Measurements from ENCODE around the gene ATP13A3. TPM values are rescaled to one million over a fixed set of nuclear protein-coding genes. Genes with fewer than 3 reads are reported as not detected.

ATP13A3 gene
- total and polyA plus RNA-seq, 10 of the 15 experiments (the other 5 are each of a cell fraction or from before 2014, with no cell fraction given): 14.0 to 108 (median 69.5) TPM

DNA sequence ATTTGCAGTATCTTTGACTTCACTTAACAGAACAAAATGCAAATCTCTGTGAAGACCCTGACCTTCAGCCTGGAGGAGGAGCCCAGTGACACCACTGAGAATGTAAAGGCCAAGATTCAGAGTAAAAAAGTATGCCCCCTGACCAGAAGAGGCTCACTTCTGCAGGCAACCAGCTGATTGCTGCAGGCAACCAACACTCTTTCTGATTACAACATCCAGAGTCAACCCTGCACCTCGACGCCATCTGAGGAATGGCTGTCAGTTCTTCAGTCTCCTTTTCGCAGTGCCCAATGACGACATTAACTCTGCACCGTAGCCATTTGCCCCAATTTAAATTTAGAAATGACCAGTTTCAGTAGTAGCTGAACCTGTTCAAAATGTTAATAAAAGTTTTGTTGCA is 14.9 kb downstream of the ATP13A3 start:
- WGBS (ENCODE audit: insufficient coverage, insufficient replicate concordance, low lambda C conversion rate, missing lambda C conversion rate): 59% methylated on average over 5 of the region's 5 CpGs
- TF ChIP-seq BCL3 (IDR thresholded peaks at IDR 0.05; ENCODE audit: borderline replicate concordance, insufficient read depth, low read depth, low read length, poor library complexity, severe bottlenecking) (no peak), EP300 (IDR thresholded peaks at IDR 0.05; ENCODE audit: borderline replicate concordance in 1 of 2, control insufficient read depth in 1 of 2, low read depth in 2 of 2, low read length in 2 of 2) (no peak), POLR2AphosphoS5 (IDR thresholded peaks at IDR 0.05; ENCODE audit: low read length) (no peak), MTA3 (IDR thresholded peaks at IDR 0.05; ENCODE audit: borderline replicate concordance, low read length) (no peak), NRF1 (conservative IDR thresholded peaks at IDR 0.05; ENCODE audit: low read depth, low read length) (no peak), IKZF2 (IDR thresholded peaks at IDR 0.05) (no peak), WRNIP1 (IDR thresholded peaks at IDR 0.05; ENCODE audit: borderline replicate concordance, low read depth, low read length) (no peak), HDGF (IDR thresholded peaks at IDR 0.05) (no peak), ZBED1 (IDR thresholded peaks at IDR 0.05; ENCODE audit: borderline replicate concordance) (no peak), RBBP5 (conservative IDR thresholded peaks at IDR 0.05) (no peak), BCL11A (IDR thresholded peaks at IDR 0.05; ENCODE audit: low read depth, low read length) (no peak), ZNF217 (IDR thresholded peaks at IDR 0.05) (no peak), ZNF622 (IDR thresholded peaks at IDR 0.05) (no peak), E2F8 (IDR thresholded peaks at IDR 0.05; ENCODE audit: low read depth, partially characterized antibody) (no peak), TAF1 (IDR thresholded peaks at IDR 0.05; ENCODE audit: borderline replicate concordance, low read depth, low read length) (no peak), EGR1 (IDR thresholded peaks at IDR 0.05; ENCODE audit: borderline replicate concordance in 1 of 2, low read depth in 2 of 2, low read length in 2 of 2) (no peak), NFYB (IDR thresholded peaks at IDR 0.05; ENCODE audit: insufficient read depth, low read depth, low read length) (no peak)

More for the DNA sequence above, 14.9 kb downstream of the ATP13A3 start:
- intact Hi-C loops (cut with micrococcal nuclease; ENCODE audit: unreplicated experiment): loop anchor here (1.0 kb wide), 3 partner anchors 102 to 161 kb away; partner anchors contain the start of gene TMEM44
- Histone ChIP-seq H3K9me3 (replicated peaks; ENCODE audit: control insufficient read depth, insufficient read depth, low read length) (no peaks in the 10 kb centered on the region), H3K4me3 (no peak overlapping the region), H2AFZ (ENCODE audit: control insufficient read depth, low read depth, low read length) (no peak overlapping the region), H4K20me1 (ENCODE audit: control insufficient read depth, insufficient read depth) (no peaks in the 10 kb centered on the region), H3K27ac (ENCODE audit: control insufficient read depth, insufficient read depth) (no peak overlapping the region), H3K27me3 (replicated peaks in 1 of 2; ENCODE audit: control insufficient read depth in 2 of 2, insufficient read depth in 2 of 2, low read length in 1 of 2) (no peaks in the 10 kb centered on the region), H3K4me2 (ENCODE audit: control insufficient read depth, insufficient read depth) (no peak overlapping the region), H3K79me2 (ENCODE audit: control insufficient read depth, insufficient read depth, low read length) (peaks cover 91% of the 10 kb centered on the region), H3K36me3 (ENCODE audit: control insufficient read depth in 2 of 2, insufficient read depth in 2 of 2, low read length in 1 of 2) (peaks cover 0 to 2% of the 10 kb centered on the region in 2 experiments; a peak in 2 of 4 replicates), H3K9ac (ENCODE audit: control insufficient read depth, insufficient read depth, low read length) (no peak overlapping the region), H3K4me1 (ENCODE audit: control insufficient read depth, insufficient read depth, low read length) (peaks cover 1% of the 10 kb centered on the region)
- in situ Hi-C loops (cut with MboI): no loop called here
- no peak for FAIRE-seq
- RAD21 ChIA-PET (ENCODE audit: unreplicated experiment): interaction anchor here (0.6 to 6.2 kb wide), 19 partner anchors 9 to 200 kb away, joined by 3 to 67 read pairs (median 6); partner anchors contain the start of gene LSG1
- BruUV-seq (replicated peaks): no TSS peak
- POLR2A ChIA-PET: interaction anchor here (0.6 to 1.8 kb wide), 7 partner anchors 9 to 1538 kb away, joined by 3 to 11 read pairs (median 4); no protein-coding TSS in a partner anchor
- SMC1A ChIA-PET (ENCODE audit: uncharacterized antibody, unreplicated experiment): interaction anchor here (0.7 to 6.8 kb wide), 28 partner anchors 9 to 968 kb away, joined by 3 to 110 read pairs (median 4); no protein-coding TSS in a partner anchor
- peak; percentile 9; the same call in 1 of the 3 replicates for ATAC-seq
- no peak for DNase-seq (ENCODE audit: low read depth, low spot score)
- CTCF ChIA-PET: interaction anchor here (0.5 to 9.1 kb wide), 38 partner anchors 9 to 909 kb away, joined by 3 to 237 read pairs (median 4); partner anchors contain the start of genes LSG1 and TMEM44
